Mucosa of gallbladder (tissue), 1 donor: ENCODE data around the gene ATAD1. TPM values are rescaled to one million over a fixed set of nuclear protein-coding genes. Genes with fewer than 3 reads are reported as not detected.
"Not testable (repeated sequence)": the region's sequence is repeated elsewhere in the genome, so short reads cannot be mapped to it uniquely, and the experiment has no call there.

Source experiments
- DNase-seq: peaks from one replicate; pipeline ENCODE4 v3.0.0-alpha.2; 2020; ENCODE audit warnings: low spot score
- total RNA-seq: library from RNA; stranded (reverse); gene quantifications from one replicate; pipeline ENCODE4 v1.2.1, GENCODE V29; 2021
- donor health status: DM: no; HTN: no; CAD: no.

The ATAD1 gene
- total RNA-seq, 1 donor from 2014 or later, result 39.2 TPM

GRCh38 chr10:87846711-87847110 is 28.7 kb upstream of the ATAD1 start:
- not testable (repeated sequence) for DNase-seq

- DNase-seq, result no peak
Measured at GRCh38 chr10:87846023-87846422, 28.0 kb upstream of the ATAD1 start.

GRCh38 chr10:87845624-87845998 is 27.6 kb upstream of the ATAD1 start:
- DNase-seq, result no peak

- DNase-seq, result no peak
Measured at GRCh38 chr10:87844837-87845623, 27.0 kb upstream of the ATAD1 start.

- DNase-seq, result no peak
Measured at GRCh38 chr10:87843714-87844113, 25.7 kb upstream of the ATAD1 start.

- no peak for DNase-seq
Measured at GRCh38 chr10:87842776-87843497, 24.9 kb upstream of the ATAD1 start.

GRCh38 chr10:87842220-87842641 is 24.2 kb upstream of the ATAD1 start:
- DNase-seq, result peak; percentile 47

GRCh38 chr10:87841186-87841585 is 23.2 kb upstream of the ATAD1 start:
- DNase-seq, result no peak

GRCh38 chr10:87838650-87839049 is 20.6 kb upstream of the ATAD1 start:
- DNase-seq, result no peak

GRCh38 chr10:87837445-87837844 is 19.4 kb upstream of the ATAD1 start:
- no peak for DNase-seq

- DNase-seq, result no peak
Measured at GRCh38 chr10:87836098-87836497, 18.1 kb upstream of the ATAD1 start.

GRCh38 chr10:87829986-87830729 is 12.1 kb upstream of the ATAD1 start:
- DNase-seq, result no peak

GRCh38 chr10:87829051-87829450 is 11.0 kb upstream of the ATAD1 start:
- DNase-seq, result not testable (repeated sequence)

GRCh38 chr10:87827681-87828080 is 9.7 kb upstream of the ATAD1 start:
- DNase-seq, result no peak

GRCh38 chr10:87826653-87827052 is 8.6 kb upstream of the ATAD1 start:
- DNase-seq, result no peak

GRCh38 chr10:87819289-87819585 is 1.2 kb upstream of the ATAD1 start:
- no peak for DNase-seq

GRCh38 chr10:87818505-87819288 is 671 bp upstream of the ATAD1 start:
- peak; percentile 15 for DNase-seq

GRCh38 chr10:87816898-87817608 is 973 bp downstream of the ATAD1 start:
- no peak for DNase-seq

GRCh38 chr10:87816163-87816897 is 1.7 kb downstream of the ATAD1 start:
- no peak for DNase-seq

GRCh38 chr10:87804939-87805569 is 13.0 kb downstream of the ATAD1 start:
- no peak for DNase-seq
